ENCODE data around the gene TMEM209.
"Not testable (repeated sequence)": the region's sequence is repeated elsewhere in the genome, so short reads cannot be mapped to it uniquely, and the experiment has no call there.

The TMEM209 gene

DNA sequence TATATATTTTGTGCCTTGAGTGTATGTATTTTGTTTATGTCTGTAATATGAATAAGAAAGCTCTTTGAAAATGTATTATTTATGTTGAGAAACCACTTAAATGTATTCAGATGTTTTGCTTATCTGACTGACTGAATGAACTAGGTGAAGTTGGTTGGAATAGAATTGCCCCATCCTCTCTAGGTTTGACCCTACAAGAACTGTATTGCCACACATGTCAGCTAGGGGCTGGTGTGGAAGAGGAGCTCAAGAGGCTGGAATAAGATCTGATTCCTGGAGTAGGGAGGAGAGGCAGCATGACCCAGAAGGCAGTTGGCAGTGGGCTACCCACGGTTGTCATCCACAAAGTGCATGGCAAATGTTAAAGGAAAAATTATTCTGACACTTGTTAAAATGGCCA lies 11.5 kb upstream of the TMEM209 start:
- DNase-seq = no peak

DNA sequence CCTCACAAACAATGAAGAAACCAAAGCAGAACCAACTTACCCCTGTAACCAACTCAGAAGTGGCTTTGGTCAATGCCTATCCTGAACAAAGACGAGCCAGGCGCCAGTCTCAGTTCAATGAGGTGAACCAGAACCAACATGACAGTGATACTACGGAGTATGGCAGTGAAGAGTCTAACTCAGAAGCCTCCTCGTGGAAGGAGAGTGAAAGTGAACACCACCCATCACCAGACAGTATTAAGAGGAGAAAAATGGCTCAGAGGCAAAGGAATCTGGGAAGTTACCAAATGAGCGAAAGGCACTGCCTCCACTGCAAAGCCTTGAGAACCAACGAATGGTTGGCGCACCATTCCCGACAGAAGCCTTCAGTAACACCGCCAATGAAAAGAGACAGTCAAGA lies 10.8 kb upstream of the TMEM209 start:
- DNase-seq = no peak

DNA sequence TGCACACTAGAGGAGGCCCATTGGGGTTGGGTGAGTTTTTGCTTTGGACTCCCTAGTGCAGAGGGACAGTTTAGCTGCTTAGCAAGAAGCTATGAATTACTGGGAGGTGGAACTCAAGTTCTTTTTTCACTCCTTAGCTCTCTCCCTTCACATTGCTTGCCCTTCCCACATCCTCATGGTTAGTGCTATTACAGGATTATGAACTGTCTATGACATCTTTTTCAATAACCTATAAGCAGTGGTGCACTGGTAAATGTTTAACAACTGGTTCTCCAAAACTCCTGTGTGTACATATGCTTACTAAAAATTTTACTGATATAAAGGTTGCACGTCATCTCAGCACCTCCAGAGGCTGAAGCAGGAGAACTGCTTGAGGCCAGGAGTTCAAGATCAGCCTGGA lies 8.6 kb upstream of the TMEM209 start:
- no peak for DNase-seq

DNA sequence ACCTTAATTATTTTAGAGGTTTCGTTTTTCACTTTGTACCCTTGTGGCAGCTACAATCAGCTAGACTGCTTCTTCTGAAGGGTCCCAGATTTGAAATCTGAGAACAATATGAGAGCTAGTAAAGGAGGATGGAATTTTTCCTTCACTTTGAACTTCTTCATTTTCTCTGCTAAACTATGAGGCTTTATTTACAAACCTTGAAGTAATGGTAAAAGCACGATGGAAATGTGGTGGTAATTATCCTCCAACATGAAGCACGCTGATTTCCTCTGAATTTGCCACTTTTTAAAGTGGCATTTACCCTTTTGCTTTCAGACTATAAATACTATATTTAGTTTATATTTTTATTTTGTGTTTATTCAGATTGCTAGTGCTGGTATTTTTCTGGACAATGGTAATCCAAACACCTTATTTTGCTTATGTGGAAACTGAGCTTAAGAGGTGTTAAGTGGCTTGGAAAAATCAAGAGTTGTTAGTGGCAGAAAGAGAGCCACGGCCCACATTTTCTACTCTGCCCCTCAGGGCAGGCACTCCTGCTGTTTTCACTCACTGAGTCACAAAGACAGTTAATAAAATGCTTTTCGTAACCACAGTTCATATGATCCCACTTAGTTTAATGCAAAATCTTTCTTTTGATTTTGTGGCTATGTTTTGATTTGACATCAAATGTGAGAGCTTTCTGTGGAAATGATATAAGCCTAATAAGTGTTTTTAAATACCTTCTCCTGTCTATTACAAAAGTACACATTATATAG lies 5.2 kb upstream of the TMEM209 start:
- DNase-seq = no peak

DNA sequence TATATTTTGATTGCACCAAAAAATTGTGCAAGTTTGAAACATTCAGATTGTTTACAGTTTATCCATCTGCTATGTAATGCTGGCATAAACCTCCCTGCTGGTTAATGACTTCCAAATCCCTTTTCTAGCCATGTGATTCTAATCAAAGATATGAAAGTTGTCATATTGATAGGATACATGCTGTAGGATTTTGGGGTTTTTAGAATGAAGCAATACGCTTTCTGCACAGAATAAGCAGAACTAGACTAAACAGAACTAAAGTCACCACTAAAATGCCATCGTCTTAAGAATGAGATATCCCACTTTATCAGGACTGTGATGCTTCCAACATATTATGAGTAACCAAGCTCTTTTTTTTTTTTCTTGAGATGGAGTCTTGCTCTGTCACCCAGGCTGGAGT lies 3.3 kb upstream of the TMEM209 start:
- DNase-seq = no peak

DNA sequence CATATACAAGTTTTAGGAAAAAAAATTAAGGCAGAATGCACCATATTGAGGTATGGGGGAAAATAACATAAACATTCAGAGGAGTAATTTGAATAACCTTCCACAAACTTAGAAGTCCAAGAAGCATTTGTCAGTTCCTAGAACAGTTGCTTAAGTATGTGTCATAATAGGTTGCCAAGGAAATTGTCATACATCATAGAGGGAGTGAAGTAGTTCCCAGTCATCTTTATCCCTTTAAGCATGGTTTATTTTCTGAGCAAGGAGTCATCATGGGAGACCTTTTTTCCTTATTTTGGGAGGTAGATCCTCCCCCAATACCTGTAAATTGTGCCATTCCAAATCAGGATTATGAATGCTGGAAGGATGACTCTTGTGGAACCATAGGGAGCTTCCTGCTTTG lies 2.4 kb upstream of the TMEM209 start, which contains the start of gene SSMEM1:
SSMEM1 (plus strand) TSS at position 219 of the 400 bp plus-strand sequence; CDS start at position 270, 51 bp downstream.
- no peak for DNase-seq

DNA sequence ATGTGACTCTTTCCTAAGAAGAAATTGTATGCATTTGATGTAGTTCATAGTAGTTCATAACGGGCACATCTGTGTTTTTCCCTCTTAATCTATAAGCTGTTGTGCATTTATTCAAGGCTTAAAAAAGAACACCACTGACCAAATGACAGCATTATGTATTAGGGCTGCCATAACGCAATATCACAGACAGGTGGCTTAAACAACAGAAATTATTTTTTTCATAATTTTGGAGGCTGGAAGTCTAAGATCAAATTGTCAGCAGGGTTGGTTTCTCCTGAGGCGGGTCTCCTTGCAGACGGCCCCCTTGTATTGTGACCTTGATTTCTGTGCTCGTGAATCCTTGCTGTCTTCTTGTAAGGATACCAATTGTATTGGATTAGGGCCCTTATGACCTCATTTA lies 1.8 kb upstream of the TMEM209 start:
- no peak for DNase-seq

DNA sequence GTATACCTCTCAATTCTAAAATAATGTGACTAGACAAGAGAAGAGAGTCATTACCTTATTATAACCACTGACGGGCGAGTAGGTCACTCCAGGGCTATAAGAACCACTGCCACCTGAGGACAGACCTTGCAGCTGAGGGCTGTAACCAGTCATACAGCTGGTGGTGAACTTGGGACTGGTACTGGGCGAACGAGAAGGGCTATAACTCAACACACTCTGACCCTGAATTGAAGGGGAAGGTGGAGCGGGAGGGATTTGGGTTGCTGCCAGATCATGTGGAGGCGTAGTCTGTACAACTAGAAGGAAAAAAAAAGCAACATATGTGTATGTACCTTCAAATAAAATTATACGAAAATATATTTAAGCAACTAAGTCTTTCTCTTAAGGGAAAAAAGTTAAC lies 3.4 kb downstream of the TMEM209 start:
- DNase-seq = no peak

DNA sequence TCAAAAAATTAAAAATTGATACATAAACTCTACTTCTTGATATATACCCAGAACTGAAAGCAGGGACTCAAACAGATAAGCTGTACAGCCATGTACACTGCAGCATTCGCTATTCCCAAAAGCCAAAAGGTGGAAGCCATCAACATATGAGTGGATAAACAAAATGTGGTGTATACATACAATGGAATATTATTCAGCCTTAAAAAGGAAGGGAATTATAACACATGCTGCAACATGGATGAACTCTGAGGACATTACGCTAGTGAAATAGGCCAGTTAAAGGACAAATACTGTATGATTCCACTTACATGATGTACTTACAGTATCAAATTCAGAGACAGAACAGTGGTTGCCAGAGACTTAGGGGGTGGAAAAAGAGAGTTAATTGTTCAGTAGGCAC lies 8.1 kb downstream of the TMEM209 start:
- no peak for DNase-seq

DNA sequence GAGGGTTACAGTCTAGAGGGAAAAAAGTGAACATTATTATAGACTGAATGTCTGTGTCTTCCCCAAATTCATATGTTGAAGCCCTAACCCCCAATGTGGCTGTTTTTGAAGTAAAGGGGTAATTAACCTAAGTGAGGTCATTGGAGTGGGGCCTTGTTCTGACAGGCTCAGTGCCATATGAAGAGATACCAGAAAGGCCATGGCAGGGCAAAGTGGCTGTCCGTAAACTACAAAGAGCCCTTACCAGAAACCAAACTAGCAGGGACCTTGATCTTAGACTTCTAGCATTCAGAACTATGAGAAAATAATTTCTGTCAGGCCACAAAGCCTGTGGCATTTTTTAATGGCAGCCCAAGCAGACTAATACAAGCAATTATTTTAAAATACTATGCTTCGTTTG lies 8.7 kb downstream of the TMEM209 start:
- DNase-seq = no peak

DNA sequence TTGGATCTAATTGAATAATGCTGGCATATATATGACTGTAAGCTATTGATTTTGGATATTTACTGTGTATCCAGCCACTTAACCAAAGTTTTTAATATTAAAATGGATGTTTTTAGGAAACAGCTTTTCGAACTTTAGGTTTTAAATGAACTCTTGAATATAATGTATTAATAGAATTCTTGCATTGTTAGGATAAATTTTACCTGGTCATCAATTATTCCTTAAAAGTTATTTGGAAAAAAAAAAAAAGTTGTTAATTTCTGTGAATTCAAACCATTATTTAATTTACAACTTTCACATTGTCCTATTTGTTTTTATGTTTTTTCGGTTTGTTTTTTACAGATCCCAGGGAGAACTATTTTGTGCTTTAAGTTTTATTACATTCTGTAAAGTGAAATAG lies 9.8 kb downstream of the TMEM209 start:
- DNase-seq = no peak

DNA sequence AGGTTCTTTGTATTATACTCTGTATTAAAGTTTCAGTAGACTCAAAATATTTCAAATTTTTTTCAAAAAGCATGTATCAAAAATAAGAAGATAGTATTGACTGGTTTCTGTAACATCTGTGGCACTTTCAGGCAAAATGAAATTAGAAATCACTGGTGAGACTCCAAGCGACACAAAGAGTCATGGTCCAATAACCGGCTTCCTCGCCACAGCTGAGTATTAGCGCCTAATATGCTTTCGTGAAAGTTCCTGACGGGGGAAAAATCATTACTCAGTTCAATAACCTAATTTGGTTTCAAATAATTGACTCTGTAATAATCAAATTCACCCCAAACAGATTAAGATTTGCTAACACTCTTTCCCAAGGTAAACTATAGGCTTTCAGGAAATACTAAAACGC lies 13.4 kb downstream of the TMEM209 start:
- DNase-seq = no peak

DNA sequence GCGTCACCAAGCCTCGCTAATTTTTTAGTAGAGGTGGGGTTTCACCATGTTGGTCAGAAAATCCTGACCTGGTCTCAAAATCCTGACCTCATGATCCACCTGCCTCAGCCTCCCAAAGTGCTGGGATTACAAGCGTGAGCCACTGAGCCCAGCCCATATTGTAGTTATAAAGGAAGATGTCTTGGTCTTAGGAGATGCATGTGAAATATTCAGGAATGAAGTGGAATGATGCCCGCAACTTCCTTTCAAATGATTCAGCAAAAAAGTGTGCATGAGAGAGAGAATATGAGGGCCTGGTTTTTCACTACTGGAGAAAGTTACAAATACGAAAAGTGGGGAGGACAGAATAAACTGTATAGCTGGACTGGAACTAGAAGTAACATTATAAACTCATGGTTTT lies 15.9 kb downstream of the TMEM209 start:
- DNase-seq = no peak

DNA sequence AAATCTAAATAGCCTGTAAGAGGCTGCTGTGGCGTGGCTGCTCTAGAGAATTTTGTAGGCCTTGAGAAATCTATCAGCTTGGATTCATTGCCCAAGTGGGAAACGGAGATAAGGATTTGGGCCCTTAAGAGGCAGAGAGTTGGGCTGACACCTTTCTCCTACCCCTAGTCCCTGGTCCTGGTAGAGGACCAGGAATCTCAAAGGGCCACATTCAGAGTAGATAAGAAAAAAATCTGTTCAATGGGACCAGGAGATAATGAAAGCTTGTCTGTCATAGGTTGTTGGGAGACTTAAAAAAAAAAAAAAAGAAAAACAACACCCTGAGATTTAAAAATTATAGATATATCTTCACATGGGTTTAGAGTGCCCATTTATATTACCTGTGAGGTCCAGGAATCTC lies 17.8 kb downstream of the TMEM209 start:
- DNase-seq = no peak

DNA sequence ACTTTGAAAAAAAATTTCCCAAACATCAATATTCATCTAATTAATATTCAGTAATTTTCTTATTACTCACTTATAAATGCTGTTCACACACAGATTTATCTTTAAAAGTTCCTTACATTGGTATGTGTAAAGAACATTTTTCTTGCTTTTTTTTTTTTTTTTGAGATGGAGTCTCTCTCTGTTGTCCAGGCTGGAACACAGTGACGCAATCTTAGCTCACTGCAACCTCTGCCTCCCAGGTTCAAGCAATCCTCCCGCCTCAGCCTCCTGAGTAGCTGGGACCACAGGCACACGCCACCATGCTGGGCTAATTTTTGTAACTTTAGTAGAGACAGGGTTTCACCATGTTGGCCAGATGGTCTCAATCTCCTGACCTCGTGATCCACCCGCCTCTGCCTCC lies 20.9 kb downstream of the TMEM209 start:
- not testable (repeated sequence) for DNase-seq

DNA sequence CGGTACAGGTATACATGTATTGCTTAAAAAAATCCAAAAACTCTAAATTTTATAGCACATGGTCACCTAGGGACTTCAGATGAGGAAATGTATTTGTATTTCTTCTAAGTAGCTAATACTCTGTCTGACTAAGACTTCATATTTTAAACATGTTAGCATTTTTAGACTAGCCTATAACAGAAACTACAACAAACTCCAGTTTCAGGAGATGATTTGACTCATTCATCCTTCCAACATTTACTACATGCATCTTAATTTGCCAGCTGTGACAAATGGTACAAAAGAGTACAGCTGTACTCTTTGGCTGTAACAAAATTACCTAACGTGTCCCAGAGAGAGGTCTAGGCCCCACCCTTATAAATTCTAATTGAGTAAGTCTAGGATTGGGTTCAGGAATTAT lies 22.2 kb downstream of the TMEM209 start:
- no peak for DNase-seq

DNA sequence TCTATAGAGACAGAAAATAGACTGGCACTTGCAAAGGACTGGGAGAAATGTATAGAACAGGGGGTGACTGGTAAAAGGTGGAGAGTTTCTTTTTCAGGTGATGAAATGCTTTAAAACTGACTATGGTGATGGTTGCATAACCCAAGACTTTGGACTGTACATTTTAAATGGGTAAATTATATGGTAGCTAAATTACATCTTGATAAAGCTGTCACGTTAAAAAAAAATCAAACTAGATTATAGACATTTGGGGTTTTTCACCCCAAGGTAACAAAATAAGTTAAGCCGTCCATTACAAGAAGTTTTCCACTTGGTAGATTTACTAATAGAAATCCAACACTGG lies 24.0 kb downstream of the TMEM209 start:
- no peak for DNase-seq

DNA sequence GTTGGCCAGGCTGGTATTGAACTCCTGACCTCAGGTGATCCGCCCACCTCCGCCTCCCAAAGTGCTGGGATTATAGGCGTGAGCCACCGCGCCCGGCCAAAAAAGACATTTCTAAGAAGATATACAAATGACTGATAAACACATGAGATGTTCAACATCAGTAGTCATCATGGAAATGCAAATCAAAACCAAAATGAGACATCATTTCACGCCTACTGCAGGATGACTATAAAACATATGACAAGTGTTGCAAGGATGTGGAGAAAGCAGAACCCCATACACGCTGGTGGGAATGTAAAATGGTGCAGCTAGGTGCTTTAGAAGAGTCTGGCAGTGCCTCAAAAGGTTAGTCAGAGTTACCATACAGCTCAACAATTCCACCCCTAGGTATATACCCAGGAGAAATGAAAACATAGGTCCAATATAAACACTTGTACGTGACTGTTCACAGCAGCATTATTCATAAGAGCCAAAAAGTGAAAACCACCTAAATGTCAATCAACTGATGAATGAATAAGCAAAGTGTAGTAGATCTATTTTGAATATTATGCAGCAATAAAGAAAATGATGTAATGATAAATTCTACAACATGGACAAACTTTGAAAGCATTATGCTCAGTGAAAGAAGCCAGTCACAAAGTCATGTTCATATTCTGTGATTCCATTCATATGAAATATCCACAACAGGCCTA lies 24.5 kb downstream of the TMEM209 start:
- DNase-seq = no peak

DNA sequence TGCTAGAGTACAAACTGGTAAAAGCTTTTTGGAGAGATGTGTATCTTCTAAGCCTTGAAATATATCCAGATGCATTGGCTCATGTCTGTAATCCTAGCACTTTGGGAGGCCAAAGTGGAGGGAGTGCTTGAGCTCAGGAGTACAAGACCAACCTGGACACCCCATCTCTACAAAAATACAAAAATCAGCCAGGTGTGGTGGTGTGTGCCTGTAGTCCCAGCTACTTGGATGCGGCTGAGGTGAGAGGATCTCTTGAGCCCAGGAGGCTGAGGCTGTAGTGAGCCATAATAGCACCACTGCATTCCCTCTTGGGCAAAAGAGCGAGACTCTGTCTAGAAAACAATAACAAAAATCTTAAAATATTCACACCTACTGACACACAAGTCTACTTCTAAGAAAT lies 25.6 kb downstream of the TMEM209 start:
- no peak for DNase-seq

DNA sequence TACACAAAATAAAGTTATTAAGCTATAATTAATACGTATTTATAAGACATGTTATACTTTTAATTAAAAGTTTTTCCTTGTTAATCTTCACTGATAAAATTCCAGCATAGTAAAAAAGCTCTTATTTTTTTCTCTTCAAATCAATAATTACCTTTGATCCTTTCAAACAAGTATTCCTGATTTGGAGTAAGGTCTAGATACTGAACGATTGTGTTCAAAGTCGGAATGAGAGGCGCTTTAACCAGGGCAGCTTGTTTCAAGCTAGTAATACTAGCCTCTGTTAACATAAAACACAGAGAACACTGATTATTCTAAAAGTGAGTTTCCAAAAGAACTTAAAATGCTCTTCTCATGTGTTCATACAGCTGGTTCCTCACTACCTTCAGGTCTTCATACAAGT lies 27.0 kb downstream of the TMEM209 start:
- no peak for DNase-seq

DNA sequence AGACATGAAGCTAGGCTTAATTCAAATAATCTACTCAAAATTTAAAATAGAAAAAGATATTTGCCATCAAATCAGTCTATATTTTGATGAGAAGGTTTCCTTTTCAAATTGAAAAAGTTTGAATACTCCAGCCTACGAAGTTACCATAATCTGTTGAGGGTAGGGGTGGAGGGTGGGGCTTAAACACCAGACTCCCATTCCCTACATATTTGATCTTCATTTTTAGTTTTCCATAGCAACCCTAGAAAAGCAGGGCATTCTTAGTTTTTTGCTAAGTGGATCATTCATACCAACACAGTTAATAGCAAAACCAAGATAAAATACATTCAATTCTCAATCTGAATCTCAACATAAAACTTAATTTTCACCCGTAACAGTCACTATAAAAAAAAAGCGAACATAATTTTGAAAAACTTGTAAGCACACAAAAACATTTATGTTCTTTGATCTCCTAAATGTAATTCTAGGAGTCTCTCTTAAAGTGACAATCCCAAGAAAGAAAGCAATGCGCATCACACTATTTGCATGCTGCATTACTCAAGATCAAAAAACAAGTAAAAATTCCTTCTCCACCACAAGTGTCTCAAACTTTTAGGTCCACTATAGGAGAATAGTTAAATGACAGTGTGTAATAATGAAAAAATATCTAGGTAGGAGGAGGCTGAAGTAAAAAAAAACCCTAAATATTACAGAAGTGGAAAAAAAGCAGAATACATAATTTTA lies 30.8 kb downstream of the TMEM209 start:
- no peak for DNase-seq

DNA sequence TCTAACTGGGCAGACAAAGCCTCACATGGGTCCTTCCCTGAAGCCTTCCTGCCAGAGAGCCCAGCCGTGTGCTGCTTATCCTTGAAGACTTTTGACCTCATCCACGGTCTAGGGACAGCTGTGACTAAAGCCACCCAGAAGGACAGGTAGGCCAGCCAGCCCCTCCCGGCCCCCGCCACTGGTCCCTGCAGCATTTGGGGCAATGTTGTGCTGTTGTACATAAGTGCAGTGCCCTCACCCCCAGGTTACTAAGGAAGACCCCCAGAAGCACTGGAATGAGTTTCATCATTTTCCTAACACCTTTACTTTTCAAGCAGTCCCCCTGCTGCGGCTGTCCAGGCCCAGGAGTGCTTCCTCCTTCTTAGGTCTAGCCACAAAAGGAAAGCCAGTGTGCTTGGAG lies 43.0 kb downstream of the TMEM209 start:
- no peak for DNase-seq

DNA sequence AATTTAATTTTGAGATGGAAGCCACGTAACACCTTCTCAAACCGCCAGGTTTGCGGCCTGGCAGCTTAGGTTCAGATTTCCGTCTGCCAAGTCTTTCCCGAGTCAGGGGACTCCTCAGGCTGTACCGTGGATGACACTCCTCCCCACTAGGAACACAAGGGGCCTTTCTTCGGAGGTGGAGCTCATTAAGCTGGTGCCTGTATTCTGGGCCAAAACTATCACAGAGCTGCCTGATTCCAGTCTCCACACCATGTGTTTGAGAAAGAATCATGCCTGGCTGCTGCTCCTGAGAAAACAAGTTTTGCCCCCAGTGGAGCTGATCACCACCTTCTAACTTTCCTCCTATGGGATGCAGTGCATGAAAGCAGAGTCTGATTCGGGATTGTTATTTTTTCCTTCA lies 44.8 kb downstream of the TMEM209 start:
- DNase-seq = no peak

DNA sequence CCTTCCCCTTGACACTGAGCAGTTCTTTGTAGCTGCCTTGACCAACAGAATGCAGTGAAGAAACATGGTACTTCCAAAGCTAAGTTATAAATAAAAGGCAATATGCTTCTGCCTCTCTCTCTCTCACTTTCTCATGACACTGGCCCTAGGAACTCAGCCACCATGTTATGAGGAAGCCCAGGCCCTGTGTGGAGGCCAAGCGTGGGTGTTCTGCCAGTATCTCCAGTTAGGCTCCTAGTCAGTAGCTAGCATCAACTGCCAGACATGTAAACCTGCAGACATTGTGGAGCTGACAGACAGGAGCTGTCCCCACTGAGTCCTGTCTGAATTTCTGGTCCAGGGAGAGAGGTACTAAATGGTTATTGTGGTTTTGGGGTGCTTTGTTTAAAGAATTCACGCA lies 45.2 kb downstream of the TMEM209 start:
- no peak for DNase-seq
